GM19023 (cell line): ENCODE measurements around the gene GMIP.

ENCODE experiments used
- ATAC-seq: cut with Tn5 transposase; IDR thresholded peaks from one replicate; pipeline ENCODE4 v1.9.1; 2021; ENCODE audit warnings: mild to moderate bottlenecking, moderate library complexity; ENCODE audit not compliant: unreplicated experiment

Gene GMIP

DNA sequence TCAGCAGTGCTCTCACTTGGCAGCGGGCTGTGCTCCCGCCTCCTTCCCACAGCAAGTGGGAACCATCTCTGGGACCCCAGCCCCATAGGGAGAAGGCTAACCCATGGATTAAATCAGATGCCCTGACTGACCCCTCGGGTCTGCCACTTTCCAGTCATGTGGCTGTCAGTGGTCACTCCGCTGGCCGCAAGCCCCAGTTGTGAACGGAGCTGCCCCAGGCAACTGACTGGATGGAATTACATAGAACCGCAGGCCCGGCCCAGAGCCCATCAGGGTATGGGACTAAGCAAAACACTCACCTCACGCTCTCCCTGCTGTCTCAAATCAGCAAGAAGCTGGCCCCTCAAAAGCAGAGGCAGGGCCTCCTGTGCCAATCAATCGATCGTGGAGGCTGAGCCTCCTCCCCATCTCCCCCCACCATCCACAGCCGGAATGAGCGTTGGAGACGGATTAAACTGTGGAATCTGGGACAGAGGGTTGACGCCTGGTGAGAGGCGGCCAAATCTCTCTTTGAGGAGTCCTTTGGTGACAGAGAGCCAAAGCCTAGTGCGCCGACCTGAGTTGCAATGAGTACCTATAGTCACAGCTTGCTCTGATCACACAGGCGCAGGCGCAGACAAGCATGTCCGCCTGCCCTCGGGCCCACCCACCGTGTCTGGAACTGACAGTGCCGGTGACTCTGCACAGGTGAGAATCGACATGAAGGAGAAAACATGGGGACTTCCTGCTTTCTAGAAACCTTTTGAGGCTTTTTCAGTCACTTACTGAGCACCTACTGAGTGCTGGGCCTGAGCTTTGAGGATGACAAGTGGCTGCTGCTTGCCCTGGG, 63.7 kb downstream of the GMIP start:
- no peak for ATAC-seq
